HG03066 (cell line): ENCODE data around the gene SLC12A3.

Experiments
- ATAC-seq: cut with Tn5 transposase; IDR thresholded peaks from one replicate; pipeline ENCODE4 v1.9.1; 2021; ENCODE audit warnings: low read depth; ENCODE audit not compliant: unreplicated experiment

Gene SLC12A3

GRCh38 chr16:56886296-56886695 lies 21.3 kb downstream of the SLC12A3 start:
- ATAC-seq, result no peak

- ATAC-seq, result no peak
Observed at GRCh38 chr16:56886826-56887225, 21.8 kb downstream of the SLC12A3 start.

GRCh38 chr16:56888806-56889205 lies 23.8 kb downstream of the SLC12A3 start:
- ATAC-seq, result no peak

GRCh38 chr16:56889206-56889605 lies 24.2 kb downstream of the SLC12A3 start:
- ATAC-seq, result no peak

- ATAC-seq, result no peak
Observed at GRCh38 chr16:56891685-56892084, 26.7 kb downstream of the SLC12A3 start.

- ATAC-seq, result no peak
Observed at GRCh38 chr16:56892705-56893104, 27.7 kb downstream of the SLC12A3 start.

- ATAC-seq, result no peak
Observed at GRCh38 chr16:56894331-56894917, 29.4 kb downstream of the SLC12A3 start.

- ATAC-seq, result no peak
Observed at GRCh38 chr16:56895813-56896212, 30.8 kb downstream of the SLC12A3 start.

- no peak for ATAC-seq
Observed at GRCh38 chr16:56896244-56896643, 31.2 kb downstream of the SLC12A3 start.

GRCh38 chr16:56897026-56897799 lies 32.2 kb downstream of the SLC12A3 start:
- no peak for ATAC-seq

GRCh38 chr16:56898847-56899246 lies 33.8 kb downstream of the SLC12A3 start:
- peak; percentile 56 for ATAC-seq

GRCh38 chr16:56903866-56904265 lies 38.9 kb downstream of the SLC12A3 start:
- no peak for ATAC-seq

GRCh38 chr16:56907401-56907800 lies 42.4 kb downstream of the SLC12A3 start:
- no peak for ATAC-seq

GRCh38 chr16:56909527-56909979 lies 44.5 kb downstream of the SLC12A3 start:
- ATAC-seq, result no peak

- ATAC-seq, result no peak
Observed at GRCh38 chr16:56910112-56910511, 45.1 kb downstream of the SLC12A3 start.

GRCh38 chr16:56910654-56911539 lies 45.9 kb downstream of the SLC12A3 start:
- no peak for ATAC-seq

- no peak for ATAC-seq
Observed at GRCh38 chr16:56911771-56912571, 47.0 kb downstream of the SLC12A3 start.

GRCh38 chr16:56912746-56913708 lies 48.0 kb downstream of the SLC12A3 start:
- no peak for ATAC-seq

GRCh38 chr16:56914896-56915295 lies 49.9 kb downstream of the SLC12A3 start:
- ATAC-seq, result no peak
